ENCODE measurements around the gene IGHMBP2.
"Not testable (repeated sequence)": the region's sequence is repeated elsewhere in the genome, so short reads cannot be mapped to it uniquely, and the experiment has no call there.

IGHMBP2 gene

DNA sequence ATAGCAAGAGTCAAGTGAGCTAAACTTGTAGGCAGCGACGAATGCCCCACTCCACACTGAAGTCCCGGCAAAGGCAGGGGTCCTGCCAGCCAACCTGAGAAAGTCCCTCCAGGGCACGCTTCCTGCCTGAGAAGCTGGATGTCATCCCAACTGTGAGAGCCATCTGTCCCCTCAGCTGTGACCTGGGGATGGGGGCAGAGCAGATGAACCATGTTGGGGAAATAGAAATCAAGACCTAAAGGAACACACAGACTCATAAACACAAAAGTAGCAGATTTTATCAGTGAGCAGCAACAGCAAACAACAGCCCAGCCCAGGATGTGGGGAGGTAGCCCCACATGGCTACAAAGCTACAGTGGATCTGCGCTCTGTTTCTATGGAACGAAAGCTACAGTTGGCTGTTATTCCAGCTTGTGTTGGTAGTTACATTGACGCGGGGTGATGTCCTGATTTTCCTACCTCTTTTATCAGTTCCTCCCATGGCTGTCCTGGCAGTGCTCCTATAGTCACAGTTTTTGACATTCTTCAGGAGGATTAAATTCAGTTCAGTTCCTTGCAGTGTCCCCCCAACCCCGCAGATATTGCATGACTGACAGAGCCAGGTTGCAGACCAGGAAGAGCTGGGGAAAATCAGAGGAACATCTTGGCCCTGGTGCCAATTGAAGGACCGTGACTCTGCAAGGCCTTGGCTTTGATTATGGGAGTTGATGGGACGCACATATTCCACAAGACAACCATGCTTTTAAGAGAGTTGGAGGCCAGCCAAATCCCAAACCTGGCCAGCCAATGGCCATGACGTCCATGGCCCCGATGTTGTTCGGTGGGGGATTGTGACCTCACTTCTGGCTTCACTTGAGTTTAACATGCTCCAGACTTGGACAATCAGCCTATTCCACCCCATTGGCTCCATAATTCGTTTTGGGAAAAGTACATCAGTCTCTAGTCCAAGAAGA is 62.5 kb downstream of the IGHMBP2 start:
- DNase-seq, result peak; percentile 69

DNA sequence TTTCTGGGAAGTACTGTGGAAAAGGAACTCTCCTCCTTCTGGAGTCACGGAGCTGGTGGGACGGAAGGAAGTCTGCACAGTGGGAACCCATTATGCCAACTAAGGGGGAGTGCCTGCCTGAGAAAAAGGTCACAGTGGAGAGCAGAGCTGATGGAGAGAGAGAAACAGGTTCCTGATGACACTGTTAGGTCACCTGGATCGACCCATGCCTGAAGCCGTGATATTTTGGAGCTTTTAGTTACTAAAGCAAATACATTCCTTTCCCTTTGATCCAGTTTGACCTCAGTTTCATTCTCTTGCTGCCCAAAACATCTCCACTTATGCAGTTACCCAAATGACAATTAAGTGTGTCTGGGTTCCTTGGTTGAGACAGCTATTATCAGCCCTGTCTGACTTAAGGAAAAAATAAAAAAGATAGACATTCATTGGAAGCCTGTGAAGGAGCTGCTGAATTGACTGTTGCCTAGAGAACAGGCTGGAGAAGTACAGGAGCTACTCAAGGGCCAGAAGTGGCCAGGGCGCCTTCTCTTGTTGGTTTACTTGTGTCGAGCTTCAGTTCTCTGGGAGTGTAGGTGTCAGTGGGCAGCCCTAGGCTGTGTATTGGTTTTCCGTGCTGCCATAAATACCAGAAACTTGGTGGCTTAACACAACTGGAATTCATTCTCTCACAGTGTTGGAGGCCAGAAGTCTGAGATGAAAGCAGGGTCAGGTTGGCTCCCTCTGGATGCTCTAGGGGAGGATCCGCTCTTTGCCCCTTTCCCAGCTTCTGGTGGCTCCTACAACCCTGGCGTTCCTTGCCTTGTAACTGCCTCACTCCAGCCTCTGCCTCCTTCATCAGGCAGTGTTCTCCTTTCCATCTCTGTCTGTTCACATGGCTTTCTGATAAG is 63.4 kb downstream of the IGHMBP2 start:
- DNase-seq, result no peak

DNA sequence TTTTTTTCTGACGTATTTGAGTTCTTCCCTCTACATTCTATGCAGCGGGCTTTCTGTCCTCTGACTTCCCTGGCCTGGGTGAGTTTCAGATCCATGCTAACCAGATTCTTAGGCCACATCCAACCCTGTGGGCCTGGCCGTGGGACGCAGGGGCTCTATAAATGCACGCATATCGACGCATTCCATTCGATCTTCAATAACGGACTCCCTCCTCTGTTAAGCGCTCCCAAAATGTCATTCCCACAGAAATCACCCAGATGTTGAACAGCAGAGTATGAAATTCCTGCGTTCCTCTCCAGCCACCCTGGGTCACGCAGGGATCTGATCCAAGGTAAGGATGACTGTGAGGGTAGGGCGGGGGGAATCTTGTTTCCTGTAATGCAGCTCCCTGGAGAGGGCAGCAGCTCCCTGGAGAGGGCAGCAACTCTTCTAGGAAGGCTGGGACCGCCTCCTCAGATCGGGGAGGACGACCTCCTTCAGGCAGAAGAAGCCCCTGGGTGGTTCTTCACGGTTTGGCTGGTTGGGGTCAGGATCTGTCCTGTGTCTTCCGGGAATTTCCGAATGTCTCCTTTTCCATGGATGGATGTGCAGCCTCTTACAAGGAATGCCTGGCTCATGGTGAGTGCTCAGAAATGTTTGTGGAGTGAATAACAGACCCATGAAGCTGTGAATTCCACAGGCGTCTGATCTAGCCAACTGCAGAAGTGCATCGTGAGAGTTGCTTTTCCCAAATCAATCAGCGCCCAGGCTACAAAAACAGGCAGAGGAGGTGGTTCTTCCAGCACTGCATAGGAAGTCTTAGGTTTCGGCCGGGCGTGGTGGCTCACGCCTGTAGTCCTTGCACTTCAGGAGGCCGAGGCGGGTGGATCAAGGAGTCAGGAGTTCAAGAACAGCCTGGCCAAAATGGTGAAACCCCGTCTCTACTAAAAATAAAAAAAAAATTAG is 64.9 kb downstream of the IGHMBP2 start:
- no peak for DNase-seq

DNA sequence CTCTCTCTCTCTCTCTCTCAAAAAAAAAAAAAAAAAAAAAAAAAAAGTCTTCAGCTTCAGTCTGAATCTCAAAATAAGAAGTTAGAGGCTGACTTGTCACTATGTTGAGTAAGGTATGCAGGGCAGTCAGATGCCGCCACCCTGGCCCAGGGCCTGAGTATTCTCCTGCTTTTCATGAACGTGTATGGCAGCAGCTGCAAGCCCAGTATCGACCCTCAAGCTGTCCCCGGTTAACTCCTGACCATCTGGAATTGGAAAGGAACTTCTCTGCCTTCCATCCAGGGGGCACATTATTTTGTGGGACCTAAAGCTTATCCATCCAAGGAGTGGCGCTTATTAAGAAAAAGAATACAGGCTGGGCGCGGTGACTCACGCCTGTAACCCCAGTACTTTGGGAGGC is 65.7 kb downstream of the IGHMBP2 start:
- no peak for DNase-seq

DNA sequence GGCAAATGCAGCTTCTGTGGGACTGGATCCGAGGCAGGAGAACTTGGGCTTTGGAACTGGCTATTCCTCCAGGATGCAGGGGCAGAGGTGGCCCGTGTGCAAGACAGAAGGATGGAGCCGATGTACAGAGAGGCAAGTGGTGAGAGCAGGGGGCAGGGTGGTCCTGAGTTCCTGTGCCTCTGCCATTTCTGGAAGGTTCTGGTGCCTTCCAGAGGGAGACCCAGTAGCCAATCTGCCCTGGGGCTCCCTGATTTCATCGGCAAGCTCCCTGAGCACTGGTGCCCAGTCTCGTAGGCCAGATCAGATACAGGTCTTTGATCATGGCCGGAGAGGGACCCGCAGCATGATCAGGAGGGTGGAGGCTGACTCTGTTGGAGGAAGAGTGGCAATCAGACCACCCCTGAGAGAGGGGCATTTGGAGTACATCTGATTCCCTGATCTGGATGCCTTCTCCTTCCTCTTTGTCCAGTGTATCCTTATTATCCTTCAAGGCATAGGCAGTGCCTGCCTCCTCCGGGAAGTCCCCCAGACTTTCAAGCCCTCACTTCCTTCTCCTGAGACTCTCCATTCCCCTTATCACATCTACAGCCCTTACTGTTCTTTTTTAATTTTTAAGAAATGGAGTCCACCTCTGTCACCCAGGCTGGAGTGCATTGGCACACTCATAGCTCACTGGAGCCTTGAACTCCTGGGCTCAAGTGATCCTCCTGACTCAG is 67.4 kb downstream of the IGHMBP2 start:
- no peak for DNase-seq

DNA sequence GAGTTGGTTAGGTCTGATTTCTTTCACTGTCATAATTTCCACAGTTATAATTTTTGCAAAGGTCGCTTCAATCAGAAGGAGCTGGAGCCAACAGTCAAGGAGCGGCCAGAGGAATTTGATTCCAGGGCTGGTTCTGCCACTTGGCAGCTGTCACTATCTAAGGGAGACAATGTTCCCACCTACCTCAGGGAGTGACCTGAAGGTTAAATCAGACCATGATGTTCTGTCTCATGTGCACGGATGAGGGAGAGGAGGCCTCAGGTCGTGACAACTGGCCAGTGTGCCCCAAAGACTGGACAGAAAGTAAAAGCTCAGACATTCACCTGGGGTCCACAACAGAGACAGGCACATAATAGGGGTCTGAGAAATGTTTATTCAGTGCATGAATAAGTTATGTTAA is 69.5 kb downstream of the IGHMBP2 start:
- no peak for DNase-seq

DNA sequence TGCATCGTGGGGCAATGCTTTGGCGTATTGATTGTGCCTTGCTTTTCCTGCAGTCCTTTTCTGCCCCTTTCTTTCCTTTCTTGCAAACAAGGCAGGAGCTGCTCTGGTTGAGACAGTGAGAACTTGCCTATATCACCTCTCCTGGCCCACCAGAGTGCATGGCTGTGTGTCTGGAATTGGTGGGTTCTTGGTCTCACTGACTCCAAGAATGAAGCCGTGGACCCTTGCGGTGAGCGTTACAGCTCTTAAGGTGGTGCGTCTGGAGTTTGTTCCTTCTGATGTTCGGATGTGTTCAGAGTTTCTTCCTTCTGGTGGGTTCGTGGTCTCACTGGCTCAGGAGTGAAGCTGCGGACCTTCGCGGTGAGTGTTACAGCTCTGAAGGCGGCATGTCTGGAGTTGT is 70.0 kb downstream of the IGHMBP2 start:
- DNase-seq, result not testable (repeated sequence)

DNA sequence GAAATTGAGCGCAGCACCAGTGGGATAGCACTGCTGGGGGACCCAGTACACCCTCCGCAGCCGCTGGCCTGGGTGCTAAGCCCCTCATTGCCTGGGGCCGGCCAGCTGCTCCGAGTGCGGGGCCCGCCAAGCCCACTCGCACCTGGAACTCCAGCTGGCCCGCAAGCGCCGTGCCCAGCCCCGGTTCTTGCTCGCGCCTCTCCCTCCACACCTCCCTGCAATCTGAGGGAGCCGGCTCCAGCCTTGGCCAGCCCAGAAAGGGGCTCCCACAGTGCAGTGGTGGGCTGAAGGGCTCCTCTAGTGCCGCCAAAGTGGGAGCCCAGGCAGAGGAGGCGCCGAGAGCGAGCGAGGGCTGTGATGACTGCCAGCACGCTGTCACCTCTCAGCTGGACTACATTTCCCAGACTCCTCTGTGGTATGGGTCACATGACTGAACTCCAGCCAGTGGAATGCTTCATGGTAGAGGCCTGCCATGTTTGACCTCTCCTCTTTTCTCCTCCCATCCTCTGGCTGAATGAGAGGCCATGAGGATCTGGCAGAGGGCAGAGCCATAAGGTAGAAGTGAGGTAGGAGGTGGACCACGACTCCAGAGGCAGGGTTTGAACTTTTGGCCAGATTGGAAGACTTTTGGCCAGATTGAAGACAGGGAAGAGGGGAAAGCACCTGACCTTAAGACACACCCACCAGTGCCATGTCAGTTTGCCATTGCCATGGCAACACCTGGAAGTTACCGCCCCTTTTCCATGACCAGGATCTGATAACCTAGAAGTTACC is 70.9 kb downstream of the IGHMBP2 start:
- no peak for DNase-seq

DNA sequence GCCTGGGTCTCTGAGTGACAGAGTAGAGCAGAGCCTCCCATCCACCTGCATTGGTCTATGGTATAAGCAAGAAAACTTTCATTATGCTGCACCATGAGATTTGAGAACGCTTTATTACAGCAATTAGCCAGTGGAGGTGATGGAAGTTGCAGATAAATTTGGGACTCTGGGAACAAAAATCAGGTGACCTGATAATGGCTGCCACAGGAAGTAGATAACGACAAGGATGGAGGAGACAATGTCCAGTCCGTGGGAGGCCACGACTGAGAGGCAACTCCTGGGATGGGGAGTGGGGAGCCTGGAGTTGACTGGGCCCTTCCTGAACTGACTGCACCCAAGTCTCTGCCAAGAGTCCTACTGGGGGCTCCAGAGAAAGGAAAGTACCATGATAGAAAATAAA is 72.4 kb downstream of the IGHMBP2 start:
- no peak for DNase-seq

DNA sequence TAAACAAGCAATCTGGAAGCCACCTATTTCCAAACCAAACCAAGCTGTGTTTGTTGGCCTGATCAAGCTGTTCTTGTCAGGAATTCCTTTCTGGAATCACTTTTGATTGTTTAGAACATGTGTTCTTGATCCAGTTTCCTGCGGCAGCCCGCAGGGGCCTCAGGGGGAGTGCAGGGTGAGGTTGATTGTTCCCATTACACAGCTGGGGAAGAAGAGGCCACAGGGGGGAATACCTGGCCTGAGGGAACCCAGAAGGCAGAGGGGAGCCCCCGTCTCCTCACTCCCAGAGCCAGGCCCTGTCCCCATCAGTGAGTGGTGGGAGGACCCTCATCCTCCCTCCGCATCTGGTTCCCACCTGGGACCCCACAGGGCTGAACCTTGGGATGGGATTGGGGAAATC is 72.9 kb downstream of the IGHMBP2 start:
- no peak for DNase-seq

DNA sequence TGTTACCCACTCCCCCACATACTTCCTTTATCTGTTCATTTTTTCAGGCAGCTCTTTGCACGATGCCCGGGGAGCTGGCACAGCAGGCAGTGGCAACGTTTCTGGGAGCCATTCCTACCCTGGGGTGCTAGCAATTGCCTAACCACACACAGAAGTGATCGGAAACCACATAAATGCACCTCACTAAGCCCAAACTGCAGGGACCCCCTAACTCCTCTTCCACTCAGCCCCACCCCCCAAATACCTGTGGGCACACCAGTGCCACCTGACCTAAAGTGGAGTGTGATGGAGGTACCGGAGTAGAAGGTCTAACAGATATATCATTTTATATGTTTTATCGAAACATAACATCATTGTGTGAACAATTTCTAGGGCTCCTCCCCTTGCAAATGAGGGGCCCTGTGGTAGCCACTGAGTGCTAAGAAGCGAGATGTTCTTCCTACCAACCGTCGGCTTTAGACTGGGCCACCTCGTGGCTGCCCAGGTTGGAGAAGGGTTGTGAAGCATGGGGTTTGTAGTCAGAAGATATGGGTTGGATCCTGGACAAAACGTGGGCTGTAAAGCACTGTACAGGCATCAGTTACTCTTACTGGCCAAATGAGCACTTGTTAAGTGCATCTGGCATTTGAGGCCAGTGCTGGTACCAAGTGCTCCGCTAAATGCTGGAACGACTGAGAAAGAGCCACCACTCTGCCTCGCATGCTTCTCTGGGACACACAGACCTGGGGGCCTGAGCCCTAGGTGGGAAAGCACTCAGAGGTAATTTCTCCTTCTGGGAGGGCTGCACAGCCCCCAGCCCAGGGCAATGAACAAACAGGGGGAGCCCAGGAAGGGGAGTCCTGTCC is 74.3 kb downstream of the IGHMBP2 start:
- DNase-seq, result no peak

DNA sequence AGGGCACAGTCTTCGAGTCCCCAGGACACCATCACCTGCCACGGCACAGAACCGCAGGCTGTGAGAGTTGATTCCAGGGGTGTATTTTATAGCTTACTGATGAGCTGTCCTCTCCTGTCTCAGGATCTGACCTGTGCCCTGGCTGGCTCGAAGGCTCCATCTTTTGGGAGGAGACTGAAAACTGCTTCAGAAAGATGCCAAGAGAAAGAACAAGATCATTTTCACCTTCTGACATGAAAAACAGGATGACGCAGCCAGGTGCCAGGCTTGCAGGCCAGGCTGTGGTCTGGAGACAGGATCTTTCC is 74.9 kb downstream of the IGHMBP2 start:
- DNase-seq, result no peak

DNA sequence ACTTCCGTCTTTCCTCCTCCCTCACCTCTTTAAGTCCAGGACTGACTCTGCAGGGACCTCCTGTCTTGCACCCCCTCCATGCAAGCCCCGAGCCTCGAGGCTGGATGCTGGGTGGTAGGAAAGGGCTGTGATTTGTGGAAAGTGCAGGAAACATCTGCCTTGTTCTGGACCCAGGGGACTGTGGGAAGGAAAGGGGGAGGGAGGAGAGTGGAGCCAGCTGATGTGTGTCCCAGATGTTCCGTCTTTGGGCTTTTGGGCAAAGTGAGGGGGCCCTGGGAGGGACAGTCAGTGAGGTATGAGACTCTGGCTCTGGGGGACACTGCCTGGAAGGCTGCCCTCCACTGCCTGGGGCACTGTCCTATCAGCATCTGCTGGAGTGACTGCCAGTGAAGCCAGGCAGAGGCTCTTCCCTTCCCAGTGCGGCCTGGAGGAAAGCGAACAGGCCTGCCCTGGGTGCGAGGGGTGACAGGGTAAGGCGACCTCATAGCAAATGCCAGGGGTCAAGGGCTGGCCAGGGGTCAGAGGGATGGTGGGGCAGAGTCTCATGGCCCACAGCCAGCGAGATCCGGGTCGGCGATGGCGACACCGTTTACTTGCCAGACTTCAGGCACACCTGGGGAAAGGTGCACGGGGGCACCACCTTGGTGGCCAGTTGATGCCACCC is 75.4 kb downstream of the IGHMBP2 start:
- peak; percentile 74 for DNase-seq

DNA sequence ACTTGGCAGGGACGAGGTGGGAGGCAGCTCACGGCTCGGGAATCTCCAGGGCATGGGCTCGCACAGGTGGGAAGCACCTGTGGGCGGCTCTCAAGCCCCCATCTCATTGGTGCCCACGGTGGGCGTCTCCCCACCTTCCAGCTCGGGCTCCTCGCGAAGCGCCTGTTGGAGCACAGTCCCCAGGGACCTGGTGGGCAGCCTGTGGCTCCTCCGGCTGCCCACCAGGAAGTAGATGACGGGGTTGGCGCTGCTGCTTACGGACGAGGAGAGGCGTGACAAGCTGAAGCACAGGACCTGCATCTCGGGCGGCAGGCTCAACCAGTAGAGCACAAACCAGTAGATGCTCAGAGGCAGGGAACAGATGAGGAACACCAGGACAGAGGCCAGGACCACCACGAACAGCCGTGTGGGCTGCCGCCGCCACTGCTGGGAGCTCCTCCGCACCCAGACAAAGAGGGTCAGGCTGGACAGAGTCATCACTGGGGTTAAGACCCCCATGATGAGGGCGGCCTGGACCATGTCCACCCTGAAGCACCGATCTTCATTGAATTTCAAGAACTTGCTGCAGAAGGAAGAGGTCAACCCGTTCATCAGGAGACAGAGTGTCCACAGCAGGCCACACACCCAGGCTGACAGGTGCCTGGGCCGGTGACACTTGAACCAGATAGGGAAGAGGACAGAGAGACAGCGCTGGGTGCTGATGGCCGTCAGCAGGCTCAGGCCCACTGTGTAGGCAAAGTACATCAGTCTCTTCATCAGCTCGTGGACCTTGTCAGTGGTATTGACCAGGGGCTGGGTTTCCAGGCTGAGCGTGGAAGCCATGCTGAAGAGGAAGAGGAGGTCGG is 76.5 kb downstream of the IGHMBP2 start:
- DNase-seq, result no peak

DNA sequence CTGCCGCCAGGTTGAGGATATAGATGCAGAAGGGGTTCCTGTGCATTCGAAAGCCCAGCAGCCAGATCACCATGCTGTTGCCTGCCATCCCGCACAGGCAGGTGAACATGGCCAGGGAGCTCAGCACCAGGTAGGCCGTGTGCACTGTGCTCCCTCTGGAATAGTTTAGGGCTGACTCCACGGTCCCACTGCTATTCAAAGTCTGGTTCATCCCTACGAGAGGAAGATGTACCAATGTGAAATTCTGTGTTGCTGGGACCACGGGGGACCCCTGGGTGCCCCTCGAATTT is 77.0 kb downstream of the IGHMBP2 start, which contains the start of gene MRGPRD:
MRGPRD (minus strand) TSS at position 211 of the 290 bp plus-strand sequence; CDS start at position 211, 0 bp downstream.
- DNase-seq, result no peak

DNA sequence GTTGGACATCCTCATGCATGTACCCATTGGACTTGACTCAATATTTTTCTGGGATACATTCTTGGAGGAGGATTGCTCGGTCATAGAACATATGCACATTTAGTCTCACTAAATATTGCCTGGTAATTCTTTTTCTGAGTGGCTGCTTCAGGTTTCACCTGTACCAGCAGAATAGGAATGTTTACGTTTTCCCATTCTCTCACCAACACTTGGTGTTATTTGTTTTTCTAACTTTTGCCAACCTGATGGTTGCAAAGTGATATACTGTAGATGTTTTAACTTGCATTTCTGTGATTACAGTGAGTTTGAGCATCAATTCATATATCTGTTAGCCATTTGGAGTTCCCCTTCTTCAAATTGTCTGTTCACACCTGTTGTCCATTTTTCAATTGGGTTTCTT is 78.4 kb downstream of the IGHMBP2 start:
- DNase-seq, result no peak

DNA sequence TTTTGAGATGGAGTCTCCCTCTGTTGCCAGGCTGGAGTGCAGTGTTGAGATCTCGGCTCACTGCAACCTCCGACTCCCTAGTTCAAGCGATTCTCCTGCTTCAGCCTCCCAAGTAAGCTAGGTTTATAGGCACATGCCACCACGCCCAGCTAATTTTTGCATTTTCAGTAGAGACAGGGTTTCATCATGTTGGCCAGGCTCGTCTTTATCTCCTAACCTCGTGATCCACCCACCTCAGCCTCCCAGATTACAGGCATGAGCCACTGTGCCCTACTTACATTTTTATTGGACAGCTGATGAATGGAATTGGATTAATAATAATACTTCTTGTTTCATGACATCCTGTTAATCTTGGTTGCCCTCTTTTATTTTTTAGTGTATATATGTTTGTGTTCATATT is 80.1 kb downstream of the IGHMBP2 start:
- no peak for DNase-seq

DNA sequence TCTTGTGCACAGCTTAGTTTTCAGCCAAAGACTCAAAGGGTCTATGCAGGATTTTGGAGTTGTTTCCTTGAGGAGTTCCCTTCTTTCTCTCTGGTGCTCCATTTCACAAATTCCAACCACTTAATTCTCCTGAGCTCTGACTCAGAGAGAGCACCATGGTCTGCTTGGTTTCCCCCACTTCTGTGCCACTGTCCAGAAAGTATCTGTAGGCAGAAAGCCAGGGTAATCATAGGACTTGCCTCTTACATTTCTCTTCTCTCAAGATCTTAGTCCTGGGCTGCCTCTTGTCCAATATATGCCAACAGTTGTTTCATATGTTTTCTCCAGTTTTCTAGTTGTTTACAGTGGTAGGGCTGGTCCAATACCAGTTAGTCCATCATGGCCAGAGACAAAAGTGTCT is 83.5 kb downstream of the IGHMBP2 start:
- DNase-seq, result no peak

DNA sequence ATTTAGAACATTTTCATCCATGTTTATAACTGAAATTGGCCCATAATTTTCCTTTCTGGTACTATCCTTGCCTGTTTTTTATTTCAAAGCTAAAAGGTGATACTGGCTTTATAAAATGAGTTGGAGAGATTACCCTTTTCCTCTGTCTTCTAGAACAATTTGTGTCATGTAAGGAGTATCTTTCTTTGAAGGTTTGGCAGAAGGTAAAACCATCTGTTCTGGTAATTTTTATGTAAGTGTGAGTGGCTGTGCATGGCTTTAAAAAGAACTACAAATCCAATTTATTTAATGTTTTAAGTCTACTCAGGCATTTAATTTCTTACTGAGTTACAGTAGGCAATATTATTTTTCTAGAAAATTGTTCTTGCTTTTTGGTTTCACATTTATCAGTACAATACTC is 84.8 kb downstream of the IGHMBP2 start:
- no peak for DNase-seq

All from left hindlimb (tissue), 1 donor.